ENCODE data around the gene CPA4. TPM values are rescaled to one million over a fixed set of nuclear protein-coding genes. Genes with fewer than 3 reads are reported as not detected.

Gene CPA4
- total and polyA plus RNA-seq, 2 experiments from 2014 or later: not detected

GRCh38 chr7:130276796-130277762, 15.9 kb upstream of the CPA4 start (continued):
- TF ChIP-seq EZH2phosphoT487 (IDR thresholded peaks at IDR 0.05; ENCODE audit: unreplicated experiment): no peak

GRCh38 chr7:130277763-130278643, 15.0 kb upstream of the CPA4 start:
- Histone ChIP-seq H3K27ac (ENCODE audit: low read depth) (no peak overlapping the region), H3K79me2 (replicated peaks; ENCODE audit: insufficient read depth) (no peaks in the 10 kb centered on the region), H3K9me2 (ENCODE audit: insufficient read depth) (peaks cover 15% of the 10 kb centered on the region; the same call in 1 of the 2 replicates), H4K20me1 (replicated peaks; ENCODE audit: insufficient read depth) (no peaks in the 10 kb centered on the region), H3K27me3 (ENCODE audit: insufficient read depth) (no peaks in the 10 kb centered on the region), H3K36me3 (ENCODE audit: insufficient read depth) (no peaks in the 10 kb centered on the region), H3K4me3 (no peak overlapping the region), H3K4me2 (no peak overlapping the region), H2AFZ (0 out of 2 replicates have a peak overlapping the region, but pooled peaks have one; percentile 18), H3F3A (replicated peaks; ENCODE audit: low read depth) (0 out of 2 replicates have a peak, but pooled peaks cover under 1% of the 10 kb centered on the region), H3K4me1 (ENCODE audit: insufficient read depth) (peaks cover 25% of the 10 kb centered on the region)
- no peak overlapping the region for H3K27ac Mint-ChIP-seq
- peaks cover 35% of the 10 kb centered on the region for H3K4me1 Mint-ChIP-seq
- TF ChIP-seq EZH2 (IDR thresholded peaks at IDR 0.05; ENCODE audit: low read depth, unreplicated experiment): no peak
- TF ChIP-seq ZNF331 (CRISPR knock-in tag; IDR thresholded peaks at IDR 0.05; ENCODE audit: low read depth): no peak
- TF ChIP-seq REST (IDR thresholded peaks at IDR 0.05; ENCODE audit: unreplicated experiment): no peak
- TF ChIP-seq CTCF (conservative IDR thresholded peaks at IDR 0.05; ENCODE audit: low read depth in 2 of 2): peak; percentile 77 to 78
- peak; percentile 68 for ATAC-seq
- H3K9me3 Mint-ChIP-seq: no peaks in the 10 kb centered on the region; the same call in 2 of the 3 replicates
- H3K36me3 Mint-ChIP-seq (ENCODE audit: low read depth): no peaks in the 10 kb centered on the region
- no peak overlapping the region for H3K4me3 Mint-ChIP-seq
- peak; percentile 84 for DNase-seq (ENCODE audit: low spot score)
- peaks cover 8% of the 10 kb centered on the region for H3K27me3 Mint-ChIP-seq (ENCODE audit: insufficient read depth, low read depth, poor library complexity)

All from GM23338 (cell line).